HCT116 (cell line): ENCODE results near the gene TSSK6. TPM values are rescaled to one million over a fixed set of nuclear protein-coding genes. Genes with fewer than 3 reads are reported as not detected.
A peak's percentile ranks its signal among the peaks of the same experiment; 100 is the strongest.

Experiments
- ATAC-seq: fragments of 200-7000 bp; cut with Tn5 transposase; 2 replicates; pipeline ENCODE4 v1.9.1; 2020; ENCODE audit warnings: mild to moderate bottlenecking, moderate library complexity
- BruUV-seq: library from RNA; stranded (reverse); fragments of 400-500 nt; replicated peaks from 2 replicates; lab custom pipeline; 2021; lab: Mats Ljungman, UMichigan
- CTCF ChIA-PET: fragments of 300-600 bp; sonication (Branson Sonifier 250); formaldehyde crosslinking; loops from one replicate; lab custom pipeline; 2021; ENCODE audit warnings: antibody characterized with exemption; lab: Charles Lee
- POLR2A ChIA-PET: fragments of 300-600, 350-600 bp; sonication (Branson Sonifier 250); formaldehyde crosslinking; loops from one replicate; lab custom pipeline; 2021; ENCODE audit warnings: antibody characterized with exemption; lab: Charles Lee
- RAD21 ChIA-PET, 2 experiments: fragments of 300-600 bp; sonication (Branson Sonifier 250); formaldehyde crosslinking; loops; one replicate each; lab custom pipeline; 2023; ENCODE audit warnings: low total read pairs in 2 of 2; ENCODE audit not compliant: uncharacterized antibody in 2 of 2, unreplicated experiment in 2 of 2, low non-redundant PET in 1 of 2; lab: Charles Lee
- DNase-seq: peaks from one replicate; pipeline ENCODE4 v3.0.0-alpha.2; 2010; ENCODE audit warnings: low read depth, low spot score
- H2AFZ ChIP-seq: fragments of 200-600 bp; shearing (Covaris generic), sonication (generic); 2 replicates; pipeline ENCODE4 v1.6.1; 2017; ENCODE audit warnings: low read depth, mixed run types, mixed read lengths, antibody characterized with exemption, low read length; ENCODE audit not compliant: poor library complexity, severe bottlenecking
- H3K27ac ChIP-seq: 2 replicates; pipeline ENCODE4 v1.5.1; 2012; ENCODE audit warnings: low read depth, low read length
- H3K27me3 ChIP-seq: fragments of 200-600 bp; sonication (generic); 2 replicates; pipeline ENCODE4 v1.6.1; 2016; ENCODE audit warnings: mixed run types, low read length, mixed read lengths; ENCODE audit not compliant: insufficient read depth
- H3K36me3 ChIP-seq, 2 experiments: fragments of 200-500 bp in 1 of 2; fragments of 200-600 bp in 1 of 2; sonication (Bioruptor generic) in 1 of 2; sonication (generic) in 1 of 2; 2 replicates each; pipeline versions ENCODE4 v1.5.1 to v1.6.1; 2014 to 2016; ENCODE audit warnings: low read length in 2 of 2, inconsistent platforms in 1 of 2, mixed read lengths in 1 of 2, mixed run types in 1 of 2; ENCODE audit not compliant: insufficient read depth in 2 of 2, control insufficient read depth in 1 of 2
- H3K4me1 ChIP-seq, 2 experiments: fragments of 200-600 bp in 1 of 2; sonication (generic) in 1 of 2; 2 replicates each; pipeline versions ENCODE4 v1.5.1 to v1.6.1; 2012 to 2017; ENCODE audit warnings: low read length in 2 of 2, inconsistent platforms in 1 of 2, mild to moderate bottlenecking in 1 of 2, mixed read lengths in 1 of 2, mixed run types in 1 of 2, moderate library complexity in 1 of 2; ENCODE audit not compliant: insufficient read depth in 2 of 2, control insufficient read depth in 1 of 2
- H3K4me2 ChIP-seq: fragments of 200-600 bp; sonication (generic); 2 replicates; pipeline ENCODE4 v1.6.1; 2017; ENCODE audit warnings: mixed run types, low read length, mixed read lengths
- H3K4me3 ChIP-seq, 2 experiments: fragments of 200-600 bp in 1 of 2; sonication (generic) in 1 of 2; replicated peaks in 1 of 2; 2 replicates each; pipeline ENCODE4 v1.5.1; 2011 to 2016; ENCODE audit warnings: low read length in 2 of 2, control low read depth in 1 of 2, low read depth in 1 of 2, mild to moderate bottlenecking in 1 of 2, mixed read lengths in 1 of 2, mixed run types in 1 of 2
- H3K79me2 ChIP-seq: fragments of 200-600 bp; sonication (generic); 2 replicates; pipeline ENCODE4 v1.6.1; 2017; ENCODE audit warnings: mild to moderate bottlenecking, mixed run types, low read length, moderate library complexity, mixed read lengths; ENCODE audit not compliant: insufficient read depth
- H3K9ac ChIP-seq: fragments of 200-600 bp; sonication (generic); 2 replicates; pipeline ENCODE4 v1.6.1; 2016; ENCODE audit warnings: low read length, mixed read lengths
- H3K9me2 ChIP-seq: fragments of 200-600 bp; sonication (generic), shearing (Covaris generic); 2 replicates; pipeline ENCODE4 v1.6.1; 2017; ENCODE audit warnings: mixed run types, mild to moderate bottlenecking, moderate library complexity; ENCODE audit not compliant: insufficient read depth
- H3K9me3 ChIP-seq, 2 experiments: fragments of 200-500 bp in 1 of 2; fragments of 200-600 bp in 1 of 2; sonication (Bioruptor generic) in 1 of 2; sonication (generic) in 1 of 2; 2 replicates each; pipeline ENCODE4 v1.6.1; 2014 to 2017; ENCODE audit warnings: low read length in 2 of 2, mixed read lengths in 2 of 2, inconsistent platforms in 1 of 2, low read depth in 1 of 2, mild to moderate bottlenecking in 1 of 2, mixed run types in 1 of 2, moderate library complexity in 1 of 2; ENCODE audit not compliant: control insufficient read depth in 1 of 2, insufficient read depth in 1 of 2
- H4K20me1 ChIP-seq: fragments of 200-600 bp; sonication (generic), shearing (Covaris generic); 2 replicates; pipeline ENCODE4 v1.6.1; 2017; ENCODE audit warnings: mixed run types, mild to moderate bottlenecking, moderate library complexity; ENCODE audit not compliant: insufficient read depth
- CBX3 ChIP-seq: IDR thresholded peaks from 2 replicates; pipeline ENCODE4 v1.6.1; 2012; ENCODE audit warnings: low read depth
- FOSL1 ChIP-seq: IDR thresholded peaks from 2 replicates; pipeline ENCODE4 v1.6.1; 2012; ENCODE audit warnings: low read depth
- POLR2AphosphoS5 ChIP-seq: IDR thresholded peaks from 2 replicates; pipeline ENCODE4 v1.6.1; 2011; ENCODE audit warnings: mild to moderate bottlenecking, low read depth, low read length, moderate library complexity
- RAD21 ChIP-seq: IDR thresholded peaks from 2 replicates; pipeline ENCODE4 v1.6.1; 2012; ENCODE audit warnings: low read depth, mild to moderate bottlenecking
- ZFX ChIP-seq: fragments of 450-650 bp; IDR thresholded peaks from 2 replicates; pipeline ENCODE4 v1.6.1; 2017
- ZNF274 ChIP-seq: fragments of 200-500 bp; sonication (Bioruptor generic); IDR thresholded peaks from 2 replicates; pipeline ENCODE4 v1.6.1; 2014; ENCODE audit warnings: mild to moderate bottlenecking, low read depth, low read length, inconsistent platforms
- intact Hi-C: fragments of 100-400 bp; cut with micrococcal nuclease; formaldehyde crosslinking; loops from 2 replicates; pipeline ENCODE4 v1.10.0; 2022
- total RNA-seq: library from RNA; stranded (reverse); gene quantifications from one replicate; pipeline ENCODE4 v1.2.1, GENCODE V29; 2021; ENCODE audit not compliant: unreplicated experiment
- TF ChIP-seq, protein P1 (sequence below), 3 experiments: fragments of 200-600 bp in 1 of 3; sonication (generic) in 1 of 3; IDR thresholded peaks in 2 of 3; conservative IDR thresholded peaks in 1 of 3; 2 replicates each; pipeline ENCODE4 v1.5.1; 2012 to 2017; ENCODE audit warnings: low read depth in 2 of 3, low read length in 2 of 3, antibody characterized with exemption in 1 of 3, borderline replicate concordance in 1 of 3, control low read depth in 1 of 3, mild to moderate bottlenecking in 1 of 3, mixed read lengths in 1 of 3, mixed run types in 1 of 3, moderate library complexity in 1 of 3; ENCODE audit not compliant: insufficient read depth in 1 of 3
- TF ChIP-seq, protein P2 (sequence below): IDR thresholded peaks from 2 replicates; pipeline ENCODE4 v1.6.1; 2011; ENCODE audit warnings: mild to moderate bottlenecking, low read length, moderate library complexity; ENCODE audit not compliant: insufficient replicate concordance; ENCODE audit errors: extremely low read depth
- TF ChIP-seq, protein P3 (sequence below): IDR thresholded peaks from 2 replicates; pipeline ENCODE4 v1.6.1; 2012

Gene TSSK6
- total RNA-seq, 1 experiment from 2014 or later: 4.1 TPM

DNA sequence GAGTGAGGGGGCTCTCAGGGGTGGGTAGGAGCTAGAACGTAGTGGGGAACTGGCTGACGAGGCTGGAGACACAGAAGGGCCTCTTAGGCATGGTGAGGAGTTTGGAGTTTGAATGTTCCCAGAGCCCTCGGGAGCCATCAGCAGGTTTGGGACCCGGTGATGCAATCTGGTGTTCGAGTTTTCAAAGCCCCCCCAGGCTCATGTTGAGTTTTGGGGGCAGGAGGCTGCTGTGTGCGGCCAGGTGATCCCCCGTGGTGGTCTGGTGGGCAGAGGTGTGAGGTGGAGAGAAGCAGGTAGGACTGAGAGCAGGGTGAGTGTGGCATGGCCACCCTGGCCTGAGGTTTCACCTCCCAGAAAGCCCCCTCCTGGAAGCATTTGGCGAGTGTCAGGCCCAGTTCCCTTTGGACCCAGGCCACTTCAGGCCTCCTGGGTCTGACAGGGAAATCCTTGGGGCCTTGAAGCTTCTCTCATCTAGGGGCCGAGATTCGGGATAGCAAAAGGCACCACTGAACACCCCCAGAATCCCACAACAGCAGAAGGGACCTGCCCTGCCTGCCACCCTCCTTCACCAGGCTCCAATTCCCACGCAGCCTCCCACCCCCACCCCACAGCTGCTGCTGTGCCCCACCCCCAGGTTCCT, 14.6 kb upstream of the TSSK6 start (continued):
- TF ChIP-seq, protein P1, sequence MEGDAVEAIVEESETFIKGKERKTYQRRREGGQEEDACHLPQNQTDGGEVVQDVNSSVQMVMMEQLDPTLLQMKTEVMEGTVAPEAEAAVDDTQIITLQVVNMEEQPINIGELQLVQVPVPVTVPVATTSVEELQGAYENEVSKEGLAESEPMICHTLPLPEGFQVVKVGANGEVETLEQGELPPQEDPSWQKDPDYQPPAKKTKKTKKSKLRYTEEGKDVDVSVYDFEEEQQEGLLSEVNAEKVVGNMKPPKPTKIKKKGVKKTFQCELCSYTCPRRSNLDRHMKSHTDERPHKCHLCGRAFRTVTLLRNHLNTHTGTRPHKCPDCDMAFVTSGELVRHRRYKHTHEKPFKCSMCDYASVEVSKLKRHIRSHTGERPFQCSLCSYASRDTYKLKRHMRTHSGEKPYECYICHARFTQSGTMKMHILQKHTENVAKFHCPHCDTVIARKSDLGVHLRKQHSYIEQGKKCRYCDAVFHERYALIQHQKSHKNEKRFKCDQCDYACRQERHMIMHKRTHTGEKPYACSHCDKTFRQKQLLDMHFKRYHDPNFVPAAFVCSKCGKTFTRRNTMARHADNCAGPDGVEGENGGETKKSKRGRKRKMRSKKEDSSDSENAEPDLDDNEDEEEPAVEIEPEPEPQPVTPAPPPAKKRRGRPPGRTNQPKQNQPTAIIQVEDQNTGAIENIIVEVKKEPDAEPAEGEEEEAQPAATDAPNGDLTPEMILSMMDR (IDR thresholded peaks at IDR 0.05 in 2 of 3, conservative IDR thresholded peaks at IDR 0.05 in 1 of 3; ENCODE audit: borderline replicate concordance in 1 of 3, insufficient read depth in 1 of 3, low read depth in 2 of 3, low read length in 2 of 3): no peak
- TF ChIP-seq ZFX: no peak
- TF ChIP-seq, protein P2, sequence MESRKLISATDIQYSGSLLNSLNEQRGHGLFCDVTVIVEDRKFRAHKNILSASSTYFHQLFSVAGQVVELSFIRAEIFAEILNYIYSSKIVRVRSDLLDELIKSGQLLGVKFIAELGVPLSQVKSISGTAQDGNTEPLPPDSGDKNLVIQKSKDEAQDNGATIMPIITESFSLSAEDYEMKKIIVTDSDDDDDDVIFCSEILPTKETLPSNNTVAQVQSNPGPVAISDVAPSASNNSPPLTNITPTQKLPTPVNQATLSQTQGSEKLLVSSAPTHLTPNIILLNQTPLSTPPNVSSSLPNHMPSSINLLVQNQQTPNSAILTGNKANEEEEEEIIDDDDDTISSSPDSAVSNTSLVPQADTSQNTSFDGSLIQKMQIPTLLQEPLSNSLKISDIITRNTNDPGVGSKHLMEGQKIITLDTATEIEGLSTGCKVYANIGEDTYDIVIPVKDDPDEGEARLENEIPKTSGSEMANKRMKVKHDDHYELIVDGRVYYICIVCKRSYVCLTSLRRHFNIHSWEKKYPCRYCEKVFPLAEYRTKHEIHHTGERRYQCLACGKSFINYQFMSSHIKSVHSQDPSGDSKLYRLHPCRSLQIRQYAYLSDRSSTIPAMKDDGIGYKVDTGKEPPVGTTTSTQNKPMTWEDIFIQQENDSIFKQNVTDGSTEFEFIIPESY: no peak
- TF ChIP-seq, protein P3, sequence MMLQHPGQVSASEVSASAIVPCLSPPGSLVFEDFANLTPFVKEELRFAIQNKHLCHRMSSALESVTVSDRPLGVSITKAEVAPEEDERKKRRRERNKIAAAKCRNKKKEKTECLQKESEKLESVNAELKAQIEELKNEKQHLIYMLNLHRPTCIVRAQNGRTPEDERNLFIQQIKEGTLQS: no peak
- TF ChIP-seq CBX3: no peak
- TF ChIP-seq ZNF274: no peak
- no peak for TF ChIP-seq FOSL1

DNA sequence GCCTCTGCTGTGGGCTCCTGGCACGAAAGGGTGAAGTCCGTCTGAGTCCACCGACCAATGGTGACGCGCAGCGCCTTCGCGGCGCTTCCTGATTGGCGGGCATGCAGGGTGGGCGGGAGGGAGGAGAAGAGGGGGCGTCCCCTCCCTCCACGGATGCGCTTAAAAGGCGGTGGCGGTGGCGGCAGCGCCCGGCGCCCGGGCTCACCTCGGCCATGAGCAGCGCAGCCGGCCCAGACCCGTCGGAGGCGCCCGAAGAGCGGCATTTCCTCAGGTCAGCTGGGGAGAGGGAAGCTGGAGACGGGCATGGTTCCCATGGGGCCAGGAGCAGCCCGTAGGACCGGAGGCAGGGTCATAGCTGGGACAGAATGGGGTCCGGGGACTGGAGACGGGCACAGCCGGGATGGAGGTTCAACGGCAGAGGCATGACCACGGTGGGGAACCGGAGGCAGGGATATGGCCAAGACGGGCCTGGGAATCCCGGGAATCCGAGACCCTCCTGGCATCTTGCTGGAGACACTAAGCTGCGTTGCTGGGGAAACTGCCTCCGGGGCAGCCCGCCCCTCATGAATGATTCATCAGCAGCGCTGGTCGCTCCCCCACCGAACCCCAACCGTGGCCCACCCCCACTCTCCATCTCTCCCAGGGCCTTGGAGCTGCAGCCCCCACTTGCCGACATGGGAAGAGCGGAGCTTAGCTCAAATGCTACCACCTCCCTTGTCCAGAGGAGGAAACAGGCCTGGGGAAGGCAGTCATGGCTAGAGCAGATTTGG, 13.6 kb upstream of the TSSK6 start, which contains the start of gene YJEFN3:
YJEFN3 (plus strand) TSS at position 191 of the 770 bp plus-strand sequence; CDS start at position 213, 22 bp downstream.
- Histone ChIP-seq H3K27ac (no peak within 1 kb of the TSS), H3K9me2 (no peaks in the 10 kb centered on the region), H3K4me1 (no peaks in the 10 kb centered on the region; a peak in 1 of 4 replicates), H3K36me3 (peaks cover 0 to 7% of the 10 kb centered on the region in 2 experiments; a peak in 2 of 4 replicates), H3K27me3 (no peaks in the 10 kb centered on the region), H3K4me3 (no peak within 1 kb of the TSS), H3K9me3 (no peaks in the 10 kb centered on the region), H2AFZ (no peak within 1 kb of the TSS), H4K20me1 (no peaks in the 10 kb centered on the region), H3K9ac (no peak within 1 kb of the TSS), H3K4me2 (no peak within 1 kb of the TSS), H3K79me2 (peaks cover 23% of the 10 kb centered on the region)
- intact Hi-C loops: no loop called here
- ChIA-PET RAD21 (no interaction called here), POLR2A (no interaction called here), CTCF (interaction anchor here (0.6 to 4.6 kb wide), 2 partner anchors 24 to 26 kb away, joined by 3 to 22 read pairs; no protein-coding TSS in a partner anchor)
- no peak for ATAC-seq
- TF ChIP-seq RAD21: no peak
- 0 out of 2 replicates have a peak, but pooled peaks have one; percentile 18 for TF ChIP-seq POLR2AphosphoS5
- BruUV-seq: no TSS peak
- DNase-seq: no peak
